OCI-LY7 (cell line): Measurements from ENCODE around the gene NSMF.

ENCODE experiments used
- CTCF ChIP-seq: fragments of 200-600 bp; sonication (generic); conservative IDR thresholded peaks from 2 replicates; pipeline ENCODE4 v1.5.1; 2014; ENCODE audit warnings: mild to moderate bottlenecking, antibody characterized with exemption, low read length, moderate library complexity, mixed read lengths
- EZH2phosphoT487 ChIP-seq: fragments of 200-600 bp; sonication (generic); IDR thresholded peaks from 2 replicates; pipeline ENCODE4 v1.6.1; 2018; ENCODE audit warnings: low read depth, borderline replicate concordance, mild to moderate bottlenecking, mixed run types, antibody characterized with exemption, low read length, moderate library complexity, mixed read lengths

GRCh38 chr9:137506274-137506673 is 47.1 kb upstream of the NSMF start:
- TF ChIP-seq CTCF (no peak), EZH2phosphoT487 (no peak)
